Activated naive CD8-positive, alpha-beta T cell (primary cell): Measurements from ENCODE around the gene PGP.
"Not testable (repeated sequence)": the region's sequence is repeated elsewhere in the genome, so short reads cannot be mapped to it uniquely, and the experiment has no call there.

Experiments used
- H3K27ac Mint-ChIP-seq: one replicate; pipeline ENCODE4 v1.8.0; 2021; ENCODE audit warnings: mixed read lengths
- H3K27me3 Mint-ChIP-seq: one replicate; pipeline ENCODE4 v1.8.0; 2021; ENCODE audit warnings: mixed read lengths
- H3K36me3 Mint-ChIP-seq: one replicate; pipeline ENCODE4 v1.8.0; 2021; ENCODE audit warnings: mixed read lengths
- H3K4me1 Mint-ChIP-seq: one replicate; pipeline ENCODE4 v1.8.0; 2021; ENCODE audit warnings: low read depth, mixed read lengths
- H3K4me3 Mint-ChIP-seq: one replicate; pipeline ENCODE4 v1.8.0; 2021; ENCODE audit warnings: mild to moderate bottlenecking, mixed read lengths
- H3K9me3 Mint-ChIP-seq: one replicate; pipeline ENCODE4 v1.8.0; 2021; ENCODE audit warnings: low read depth, mixed read lengths

Gene PGP, protein sequence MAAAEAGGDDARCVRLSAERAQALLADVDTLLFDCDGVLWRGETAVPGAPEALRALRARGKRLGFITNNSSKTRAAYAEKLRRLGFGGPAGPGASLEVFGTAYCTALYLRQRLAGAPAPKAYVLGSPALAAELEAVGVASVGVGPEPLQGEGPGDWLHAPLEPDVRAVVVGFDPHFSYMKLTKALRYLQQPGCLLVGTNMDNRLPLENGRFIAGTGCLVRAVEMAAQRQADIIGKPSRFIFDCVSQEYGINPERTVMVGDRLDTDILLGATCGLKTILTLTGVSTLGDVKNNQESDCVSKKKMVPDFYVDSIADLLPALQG

DNA sequence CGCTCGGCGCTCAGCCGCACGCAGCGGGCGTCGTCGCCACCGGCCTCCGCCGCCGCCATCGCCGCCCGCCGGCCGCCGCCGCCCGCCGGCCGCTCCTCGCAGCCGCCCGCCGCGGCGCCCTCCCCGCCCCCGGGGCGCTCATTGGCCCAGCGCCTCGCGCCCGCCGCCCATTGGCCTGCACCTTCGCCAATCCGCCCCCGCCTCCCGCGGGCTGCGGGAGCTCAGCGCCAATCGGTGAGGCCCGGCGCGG, at the start of gene PGP:
PGP (minus strand) TSS at position 122 of the 250 bp plus-strand sequence; CDS start at position 59, 63 bp downstream.
- H3K27me3 Mint-ChIP-seq: no peaks in the 10 kb centered on the region

DNA sequence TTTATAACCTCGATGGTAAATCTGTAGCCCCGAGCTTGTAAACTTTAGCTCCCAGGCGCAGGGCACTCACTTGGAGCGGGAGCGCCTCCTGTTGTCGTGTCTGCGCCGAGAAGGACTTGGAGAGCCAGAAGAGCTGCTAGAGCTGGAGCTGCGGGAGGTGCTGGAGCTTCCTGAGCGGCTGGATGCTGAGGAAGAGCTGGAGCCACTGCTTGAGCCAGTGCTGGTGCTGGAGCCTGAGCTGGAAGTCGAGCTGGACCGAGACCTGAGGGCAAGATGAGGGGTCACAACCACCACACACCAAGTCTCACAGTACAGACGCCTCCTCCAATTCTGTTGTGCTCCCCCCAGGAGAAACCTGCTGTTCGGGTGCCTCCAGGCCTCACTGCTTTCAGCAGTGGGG, 48.4 kb upstream of the PGP start:
- H3K36me3 Mint-ChIP-seq, H3K9me3 Mint-ChIP-seq, H3K4me3 Mint-ChIP-seq, H3K27me3 Mint-ChIP-seq: not testable (repeated sequence)
- Mint-ChIP-seq H3K4me1 (peaks cover 25% of the 10 kb centered on the region), H3K27ac (peak overlapping the region; percentile 28)

More for the DNA sequence above, at the start of gene PGP:
- peak within 1 kb of the TSS; percentile 91 for H3K4me3 Mint-ChIP-seq
- H3K27ac Mint-ChIP-seq: peak within 1 kb of the TSS; percentile 91
- peaks cover 15% of the 10 kb centered on the region for H3K4me1 Mint-ChIP-seq
- no peaks in the 10 kb centered on the region for H3K9me3 Mint-ChIP-seq
- peaks cover 5% of the 10 kb centered on the region for H3K36me3 Mint-ChIP-seq

DNA sequence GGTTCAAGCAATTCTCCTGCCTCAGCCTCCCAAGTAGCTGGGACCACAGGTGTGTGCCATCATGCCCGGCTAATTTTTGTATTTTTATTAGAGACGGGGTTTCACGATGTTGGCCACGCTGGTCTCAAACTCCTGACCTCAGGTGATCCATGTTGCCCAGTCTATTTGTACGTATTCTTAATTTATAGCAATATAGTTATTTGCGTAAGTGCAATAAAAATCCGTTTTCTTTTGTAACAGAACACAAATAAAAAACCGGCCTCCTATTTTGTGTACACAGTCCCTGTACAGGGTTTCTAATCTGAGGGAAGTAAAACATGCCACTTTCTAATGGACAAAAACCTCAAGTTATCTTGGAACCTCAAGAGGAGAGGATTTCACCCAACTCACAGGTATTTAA, 45.6 kb upstream of the PGP start:
- no peaks in the 10 kb centered on the region for H3K27me3 Mint-ChIP-seq
- peaks cover 4% of the 10 kb centered on the region for H3K36me3 Mint-ChIP-seq
- H3K4me1 Mint-ChIP-seq: peaks cover 11% of the 10 kb centered on the region
- H3K4me3 Mint-ChIP-seq: no peak overlapping the region
- H3K27ac Mint-ChIP-seq: no peak overlapping the region
- no peaks in the 10 kb centered on the region for H3K9me3 Mint-ChIP-seq

DNA sequence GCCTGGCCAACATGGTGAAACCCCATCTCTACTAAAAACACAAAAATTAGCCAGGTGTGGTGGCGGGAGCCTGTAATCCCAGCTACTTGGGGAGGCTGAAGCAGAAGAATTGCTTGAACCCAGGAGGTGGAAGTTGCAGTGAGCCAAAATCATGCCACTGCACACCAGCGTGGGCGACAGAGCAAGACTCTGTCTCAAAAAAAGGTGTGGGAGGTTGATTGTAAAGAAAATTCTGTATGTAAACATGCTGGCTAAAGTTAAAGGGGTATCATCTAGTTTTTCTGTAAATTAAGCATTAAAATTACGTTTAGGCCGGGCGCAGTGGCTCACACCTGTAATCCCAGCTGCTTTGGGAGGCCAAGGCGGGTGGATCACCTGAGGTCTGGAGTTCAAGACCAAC, 43.9 kb upstream of the PGP start:
- H3K4me1 Mint-ChIP-seq, H3K27ac Mint-ChIP-seq, H3K9me3 Mint-ChIP-seq, H3K36me3 Mint-ChIP-seq, H3K27me3 Mint-ChIP-seq, H3K4me3 Mint-ChIP-seq: not testable (repeated sequence)

DNA sequence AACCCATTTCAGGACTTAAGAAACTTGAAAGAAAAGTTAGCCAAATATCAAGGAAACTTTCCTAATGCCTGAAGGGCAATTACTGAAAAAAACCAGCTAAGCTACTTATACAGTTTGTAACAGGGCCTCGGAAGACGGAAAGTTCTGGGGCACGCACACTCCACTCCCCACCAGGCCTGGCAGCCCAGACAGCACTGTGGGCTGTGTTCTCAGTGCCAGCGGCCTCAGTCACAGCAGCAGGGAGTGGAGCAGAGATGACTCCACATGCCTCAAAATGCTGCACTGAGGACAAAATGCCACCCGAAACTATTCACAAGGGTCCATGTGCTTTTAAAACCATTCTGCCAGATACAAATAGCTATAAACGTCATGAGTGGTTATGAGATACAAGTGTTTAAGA, 43.1 kb upstream of the PGP start:
- H3K4me1 Mint-ChIP-seq: peaks cover 4% of the 10 kb centered on the region
- no peaks in the 10 kb centered on the region for H3K9me3 Mint-ChIP-seq
- H3K36me3 Mint-ChIP-seq: peaks cover 4% of the 10 kb centered on the region
- no peak overlapping the region for H3K27ac Mint-ChIP-seq
- H3K27me3 Mint-ChIP-seq: no peaks in the 10 kb centered on the region
- H3K4me3 Mint-ChIP-seq: no peak overlapping the region

DNA sequence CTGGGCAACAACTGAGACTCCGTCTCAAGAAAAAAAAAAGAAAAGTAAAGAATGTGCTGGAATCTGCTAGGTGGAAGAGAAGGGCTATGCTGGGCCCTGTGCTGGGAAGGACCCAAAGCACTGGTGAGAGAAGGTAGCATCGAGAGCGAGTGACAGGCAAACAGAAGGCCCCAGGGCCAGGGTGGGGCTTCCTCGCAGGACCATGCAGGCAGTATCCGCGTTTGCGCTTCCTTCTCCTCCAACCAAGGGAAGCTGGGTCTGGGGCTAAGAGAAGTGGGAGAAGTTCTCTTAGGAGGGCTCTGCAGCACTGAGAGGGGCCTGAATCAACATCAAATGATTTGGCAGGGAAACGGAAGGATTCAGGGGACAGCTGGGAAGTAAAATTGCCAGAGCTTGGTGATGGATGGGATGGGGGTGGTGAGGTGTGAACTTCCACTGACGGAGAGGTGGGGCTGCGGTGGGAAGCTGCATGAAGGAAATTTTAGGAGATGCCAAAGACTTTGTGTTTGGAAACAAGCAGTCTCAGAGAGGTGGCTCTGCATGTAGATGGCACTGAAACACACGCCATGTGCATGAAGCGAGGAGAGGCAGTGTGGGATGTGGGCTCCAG, 42.0 kb upstream of the PGP start:
- peaks cover 8% of the 10 kb centered on the region for H3K4me1 Mint-ChIP-seq
- no peaks in the 10 kb centered on the region for H3K9me3 Mint-ChIP-seq
- H3K36me3 Mint-ChIP-seq: peaks cover 4% of the 10 kb centered on the region
- no peak overlapping the region for H3K4me3 Mint-ChIP-seq
- H3K27ac Mint-ChIP-seq: peak overlapping the region; percentile 46
- H3K27me3 Mint-ChIP-seq: no peaks in the 10 kb centered on the region

DNA sequence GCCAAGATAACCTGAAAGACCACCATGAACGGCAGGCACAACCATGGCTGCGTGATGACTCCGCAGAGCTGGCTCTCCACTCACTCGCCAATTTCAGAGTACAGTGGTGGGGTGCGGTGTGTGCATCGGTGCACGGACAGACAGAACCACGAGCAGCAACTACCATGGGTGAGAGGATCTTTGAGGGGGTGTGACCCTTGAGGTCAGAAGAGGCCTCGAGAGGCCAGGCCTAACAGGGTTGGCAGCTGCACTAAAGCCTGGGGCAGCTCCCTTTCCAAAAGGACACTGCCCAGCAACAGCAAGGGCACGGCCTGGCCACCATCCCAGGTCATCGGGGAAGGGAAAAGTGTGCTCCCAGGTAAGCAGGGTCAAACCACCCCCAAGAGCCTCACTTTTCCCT, 38.7 kb upstream of the PGP start:
- Mint-ChIP-seq H3K27me3 (no peaks in the 10 kb centered on the region), H3K4me1 (peaks cover 12% of the 10 kb centered on the region), H3K9me3 (no peaks in the 10 kb centered on the region), H3K36me3 (no peaks in the 10 kb centered on the region), H3K27ac (peak overlapping the region; percentile 58), H3K4me3 (no peak overlapping the region)

DNA sequence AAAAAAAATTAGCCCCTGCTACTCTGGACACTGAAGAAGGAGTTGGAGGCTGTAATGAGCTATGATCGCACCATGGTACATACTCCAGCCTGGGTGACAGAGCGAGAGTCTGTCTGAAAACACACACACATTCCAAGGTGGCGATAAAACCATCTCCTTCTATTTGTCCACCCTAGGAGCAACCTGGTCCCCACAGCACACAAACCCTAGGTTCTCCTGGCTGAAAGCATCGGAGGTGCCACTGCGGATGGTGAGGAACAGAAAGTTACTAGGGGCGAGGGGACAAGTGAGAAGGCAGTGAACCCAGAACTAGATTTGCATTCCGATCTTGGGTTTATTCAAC, 38.1 kb upstream of the PGP start:
- peaks cover 12% of the 10 kb centered on the region for H3K4me1 Mint-ChIP-seq
- no peaks in the 10 kb centered on the region for H3K9me3 Mint-ChIP-seq
- no peaks in the 10 kb centered on the region for H3K27me3 Mint-ChIP-seq
- H3K27ac Mint-ChIP-seq: peak overlapping the region; percentile 58
- H3K36me3 Mint-ChIP-seq: no peaks in the 10 kb centered on the region
- H3K4me3 Mint-ChIP-seq: no peak overlapping the region

DNA sequence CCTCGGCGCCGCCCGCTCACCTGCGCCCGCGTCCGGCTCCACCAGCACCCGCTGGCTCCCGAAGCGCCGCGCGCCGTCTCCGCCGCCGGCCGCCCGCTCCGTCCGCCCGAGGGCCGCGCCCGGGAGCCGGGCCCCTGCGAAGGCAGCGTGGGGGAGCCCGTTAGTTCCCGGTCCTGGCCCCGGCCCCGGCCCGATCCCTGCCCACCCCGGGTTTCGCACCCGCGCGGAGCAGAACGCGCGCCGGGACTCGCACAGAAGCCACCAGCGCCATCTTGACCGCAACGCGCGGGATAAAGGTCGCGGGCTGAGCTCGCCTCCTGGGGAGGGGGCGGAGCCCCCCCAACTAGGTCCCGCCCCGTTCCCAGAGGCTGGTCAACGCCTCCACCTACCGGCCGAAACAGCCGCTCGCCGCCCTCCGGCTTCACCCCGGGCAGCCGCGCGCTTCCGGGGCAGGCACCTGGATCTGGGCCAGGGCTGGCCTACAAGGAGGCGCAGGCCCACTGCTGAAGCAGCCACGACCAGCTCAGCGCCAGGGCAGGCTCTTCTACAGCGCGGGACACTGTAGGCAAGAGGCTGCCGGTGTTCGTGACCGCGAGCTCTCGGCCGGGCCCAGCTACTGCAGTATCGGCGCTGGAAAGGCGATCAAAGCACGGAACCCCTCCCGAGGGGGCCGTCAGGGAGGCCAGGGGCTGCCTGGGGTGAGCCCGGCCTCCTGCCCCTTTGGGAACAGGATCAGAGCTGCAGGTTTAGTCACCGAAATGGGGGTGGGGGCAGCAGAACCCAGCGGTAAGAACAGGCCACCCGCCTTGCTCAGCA, 36.9 kb upstream of the PGP start, which contains the start of gene ECI1:
ECI1 (minus strand) TSS at position 292 of the 816 bp plus-strand sequence; CDS start at position 271, 21 bp downstream.
- Mint-ChIP-seq H3K36me3 (no peaks in the 10 kb centered on the region), H3K27ac (peak within 1 kb of the TSS; percentile 86), H3K27me3 (no peaks in the 10 kb centered on the region), H3K9me3 (no peaks in the 10 kb centered on the region), H3K4me1 (peaks cover 12% of the 10 kb centered on the region), H3K4me3 (peak within 1 kb of the TSS; percentile 90)

DNA sequence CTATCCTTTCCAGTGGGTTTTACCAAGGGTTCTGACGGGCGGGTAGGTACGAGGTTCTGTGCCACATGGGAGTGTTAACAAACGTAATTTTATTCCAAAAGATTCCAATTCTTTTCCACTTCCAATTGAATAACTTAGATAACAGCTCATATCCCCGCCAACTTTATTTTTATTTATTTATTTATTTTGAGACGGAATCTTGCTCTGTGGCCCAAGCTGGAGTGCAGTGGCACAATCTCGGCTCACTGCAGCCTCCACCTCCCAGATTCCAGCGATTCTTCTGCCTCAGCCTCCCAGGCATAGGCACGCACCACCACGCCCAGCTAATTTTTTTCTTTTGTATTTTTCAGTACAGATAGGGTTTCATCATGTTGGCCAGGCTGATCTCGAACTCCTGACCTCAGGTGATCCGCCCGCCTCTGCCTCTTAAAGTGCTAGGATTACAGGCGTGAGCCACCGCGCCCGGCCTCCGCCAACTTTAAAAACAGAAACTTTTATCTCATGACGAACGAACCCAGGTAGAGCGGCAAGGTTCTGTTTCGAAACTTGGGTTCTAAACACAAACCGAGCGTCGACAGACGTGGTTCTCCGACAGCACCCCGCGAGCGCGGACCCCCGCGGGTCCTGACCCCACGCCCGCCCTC, 36.1 kb upstream of the PGP start:
- Mint-ChIP-seq H3K27me3 (no peaks in the 10 kb centered on the region), H3K4me3 (peak overlapping the region; percentile 90), H3K27ac (peak overlapping the region; percentile 72), H3K4me1 (peaks cover 12% of the 10 kb centered on the region), H3K9me3 (no peaks in the 10 kb centered on the region), H3K36me3 (no peaks in the 10 kb centered on the region)

DNA sequence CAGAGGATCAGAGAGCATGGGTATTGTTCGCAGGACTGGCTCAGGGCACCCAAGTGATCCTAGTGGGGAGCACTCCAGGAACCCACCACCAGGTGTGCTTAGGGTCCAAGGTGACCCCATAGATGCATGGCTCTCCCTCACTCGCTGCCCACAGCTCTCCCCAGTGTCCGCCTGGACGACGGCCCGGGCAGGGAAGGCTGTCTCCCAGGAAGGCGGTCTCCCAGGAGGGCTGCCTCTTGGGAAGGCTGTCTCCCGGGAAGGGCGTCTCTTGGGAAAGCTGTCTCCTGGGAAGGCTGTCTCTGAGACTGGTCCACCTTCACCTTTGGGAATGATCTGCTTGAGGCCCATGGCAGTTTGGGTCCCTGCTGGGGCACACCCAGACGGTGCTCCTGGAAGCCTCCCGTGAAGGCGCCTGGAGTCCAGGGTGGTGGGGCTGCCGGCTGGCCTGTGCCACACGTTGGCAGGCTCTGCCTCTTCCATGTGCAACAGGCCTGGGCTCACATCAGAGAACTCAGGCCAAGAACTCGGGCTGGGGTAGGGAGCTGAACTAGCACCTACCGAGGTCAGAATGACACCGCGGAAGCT, 31.8 kb upstream of the PGP start:
- no peak overlapping the region for H3K4me3 Mint-ChIP-seq
- no peaks in the 10 kb centered on the region for H3K27me3 Mint-ChIP-seq
- H3K36me3 Mint-ChIP-seq: no peaks in the 10 kb centered on the region
- H3K4me1 Mint-ChIP-seq: peaks cover 4% of the 10 kb centered on the region
- no peaks in the 10 kb centered on the region for H3K9me3 Mint-ChIP-seq
- no peak overlapping the region for H3K27ac Mint-ChIP-seq

DNA sequence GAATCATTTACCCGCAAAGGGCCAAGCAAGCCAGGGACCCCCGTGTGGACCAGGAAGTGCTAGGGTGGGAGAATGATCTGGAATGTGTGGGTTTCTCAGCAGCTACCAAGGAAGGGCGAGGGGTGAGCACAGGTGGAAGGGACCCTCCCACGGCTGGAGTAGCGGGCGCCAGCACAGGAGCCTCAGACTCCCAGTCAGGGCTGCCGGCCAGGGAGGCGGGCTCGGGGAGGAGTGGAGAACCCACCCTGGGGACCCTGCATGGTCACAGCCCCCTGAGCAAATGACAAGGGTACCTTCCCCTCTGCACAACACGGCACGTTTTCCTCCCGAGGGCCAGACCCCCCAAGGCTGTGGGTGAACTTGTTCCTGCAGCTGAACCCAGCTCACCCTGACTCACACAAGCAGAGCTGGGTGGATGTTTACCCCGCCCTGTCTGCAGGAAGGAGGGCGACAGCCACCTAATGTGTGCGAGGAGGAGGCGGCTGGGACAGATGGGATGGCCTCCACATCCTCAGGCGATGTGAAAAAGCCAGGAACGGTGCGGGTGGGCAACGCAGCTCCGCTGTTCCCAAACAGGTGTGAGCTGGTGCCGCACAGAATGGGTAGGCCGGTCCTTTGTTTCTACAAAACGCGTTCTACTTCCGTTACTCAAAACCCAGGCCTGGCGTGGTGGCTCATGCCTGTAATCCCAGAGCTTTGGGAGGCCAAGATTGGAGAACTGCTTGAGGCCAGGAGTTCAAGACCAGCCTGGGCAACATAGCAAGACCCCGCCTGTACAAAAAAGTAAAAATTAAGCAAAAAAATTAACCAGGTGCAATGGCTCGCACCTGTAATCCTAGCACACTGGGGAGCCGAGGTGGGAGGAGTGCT, 30.5 kb upstream of the PGP start:
- Mint-ChIP-seq H3K36me3 (no peaks in the 10 kb centered on the region), H3K27ac (no peak overlapping the region), H3K9me3 (no peaks in the 10 kb centered on the region), H3K27me3 (no peaks in the 10 kb centered on the region), H3K4me1 (no peaks in the 10 kb centered on the region), H3K4me3 (no peak overlapping the region)

DNA sequence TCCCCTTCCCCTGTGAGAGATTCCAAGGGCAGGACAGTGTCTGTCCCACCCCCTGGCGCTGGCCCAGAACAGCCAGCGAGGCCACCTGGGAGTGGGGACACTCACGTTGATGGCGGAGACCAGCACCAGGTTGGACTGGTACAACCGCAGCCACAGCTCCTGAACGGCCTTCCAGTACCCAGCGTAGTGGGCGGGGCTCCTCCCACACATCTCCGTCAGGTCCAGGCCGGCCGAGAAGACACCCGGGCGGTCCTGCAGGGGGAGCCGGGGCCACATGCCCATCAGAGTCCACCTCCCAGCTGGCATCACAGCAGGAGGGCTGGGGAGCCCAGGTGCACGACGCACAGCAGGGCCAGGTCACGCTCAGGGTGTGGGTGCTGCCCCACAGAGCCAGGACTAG, 29.7 kb upstream of the PGP start:
- Mint-ChIP-seq H3K4me1 (no peaks in the 10 kb centered on the region), H3K4me3 (no peak overlapping the region), H3K27ac (no peak overlapping the region), H3K27me3 (no peaks in the 10 kb centered on the region), H3K9me3 (no peaks in the 10 kb centered on the region), H3K36me3 (no peaks in the 10 kb centered on the region)

DNA sequence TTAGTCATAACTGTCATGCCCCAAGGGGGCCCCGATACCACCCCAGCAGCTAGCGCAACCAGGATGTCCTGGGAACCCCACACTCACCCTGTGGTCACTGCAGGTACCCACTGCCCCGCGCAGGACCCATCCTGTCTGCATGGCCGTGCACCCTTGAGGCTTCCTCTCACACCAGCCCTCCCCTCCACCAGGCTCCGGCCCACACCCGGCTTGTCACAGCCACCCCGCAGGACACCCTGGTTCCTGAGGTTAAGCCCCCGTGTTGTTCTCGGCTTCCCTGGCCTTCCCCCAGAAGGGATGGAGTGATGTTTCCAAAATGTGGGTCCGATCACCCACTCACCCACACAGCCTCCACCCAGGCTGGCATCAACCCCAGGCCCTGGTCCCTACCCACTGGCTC, 29.1 kb upstream of the PGP start:
- Mint-ChIP-seq H3K27me3 (no peaks in the 10 kb centered on the region), H3K4me1 (no peaks in the 10 kb centered on the region)

More for the DNA sequence above, 29.1 kb upstream of the PGP start:
- Mint-ChIP-seq H3K36me3 (no peaks in the 10 kb centered on the region), H3K9me3 (no peaks in the 10 kb centered on the region), H3K4me3 (no peak overlapping the region), H3K27ac (no peak overlapping the region)
